GM23338 (cell line): Measurements from ENCODE around the gene KRT7. TPM values are rescaled to one million over a fixed set of nuclear protein-coding genes. Genes with fewer than 3 reads are reported as not detected.

Source experiments
- ATAC-seq: fragments of 200-7000 bp; cut with Tn5 transposase; 3 replicates; pipeline ENCODE4 v1.9.1; 2020
- DNase-seq: peaks from one replicate; pipeline ENCODE4 v3.0.0-alpha.2; 2015; ENCODE audit warnings: low spot score
- H2AFZ ChIP-seq: fragments of 200-600 bp; sonication (generic); 2 replicates; pipeline ENCODE4 v1.8.0; 2016; ENCODE audit warnings: antibody characterized with exemption, mild to moderate bottlenecking, moderate library complexity
- H3F3A ChIP-seq: fragments of 200-600 bp; sonication (generic); replicated peaks from 2 replicates; pipeline ENCODE4 v1.8.0; 2017; ENCODE audit warnings: antibody characterized with exemption, mixed run types, low read depth
- H3K27ac ChIP-seq: fragments of 200-600 bp; sonication (generic); 2 replicates; pipeline ENCODE4 v1.6.1; 2016; ENCODE audit warnings: low read depth
- H3K27me3 ChIP-seq: fragments of 200-600 bp; sonication (generic); 2 replicates; pipeline ENCODE4 v1.8.0; 2016; ENCODE audit warnings: mild to moderate bottlenecking, mixed run types, moderate library complexity; ENCODE audit not compliant: insufficient read depth
- H3K36me3 ChIP-seq: fragments of 200-600 bp; sonication (generic); 2 replicates; pipeline ENCODE4 v1.8.0; 2016; ENCODE audit warnings: mild to moderate bottlenecking; ENCODE audit not compliant: insufficient read depth
- H3K4me1 ChIP-seq: fragments of 200-600 bp; sonication (generic); 2 replicates; pipeline ENCODE4 v1.8.0; 2016; ENCODE audit warnings: mild to moderate bottlenecking, moderate library complexity; ENCODE audit not compliant: insufficient read depth
- H3K4me2 ChIP-seq: fragments of 200-600 bp; sonication (generic); 2 replicates; pipeline ENCODE4 v1.7.1; 2017; ENCODE audit warnings: mixed run types
- H3K4me3 ChIP-seq: fragments of 200-600 bp; sonication (generic); 2 replicates; pipeline ENCODE4 v1.6.1; 2016; ENCODE audit warnings: mixed run types
- H3K79me2 ChIP-seq: fragments of 200-600 bp; sonication (generic); replicated peaks from 2 replicates; pipeline ENCODE4 v1.8.0; 2017; ENCODE audit warnings: mild to moderate bottlenecking; ENCODE audit not compliant: insufficient read depth
- H3K9me2 ChIP-seq: fragments of 200-600 bp; sonication (generic); 2 replicates; pipeline ENCODE4 v1.8.0; 2017; ENCODE audit not compliant: insufficient read depth
- H4K20me1 ChIP-seq: fragments of 200-600 bp; sonication (generic); replicated peaks from 2 replicates; pipeline ENCODE4 v1.8.0; 2017; ENCODE audit warnings: mild to moderate bottlenecking; ENCODE audit not compliant: insufficient read depth
- H3K27ac Mint-ChIP-seq: 2 replicates; pipeline ENCODE4 v1.8.0; 2020; ENCODE audit warnings: inconsistent platforms, mild to moderate bottlenecking, moderate library complexity, mixed read lengths
- H3K27me3 Mint-ChIP-seq: 3 replicates; pipeline ENCODE4 v1.8.0; 2022; ENCODE audit warnings: low read depth, mild to moderate bottlenecking, moderate library complexity, mixed read lengths, inconsistent platforms; ENCODE audit not compliant: insufficient read depth, poor library complexity
- H3K36me3 Mint-ChIP-seq: 3 replicates; pipeline ENCODE4 v1.8.0; 2021; ENCODE audit warnings: low read depth, mild to moderate bottlenecking, inconsistent platforms, moderate library complexity, mixed read lengths
- H3K4me1 Mint-ChIP-seq: 3 replicates; pipeline ENCODE4 v1.8.0; 2020; ENCODE audit warnings: mild to moderate bottlenecking, inconsistent platforms, mixed read lengths
- H3K4me3 Mint-ChIP-seq: 3 replicates; pipeline ENCODE4 v1.8.0; 2021; ENCODE audit warnings: moderate library complexity, mild to moderate bottlenecking, inconsistent platforms, mixed read lengths
- H3K9me3 Mint-ChIP-seq: 3 replicates; pipeline ENCODE4 v1.8.0; 2020; ENCODE audit warnings: moderate library complexity, mild to moderate bottlenecking, inconsistent platforms, mixed read lengths
- CREB1 ChIP-seq: fragments of 250-450 bp; sonication (Bioruptor Pico); IDR thresholded peaks from 2 replicates; pipeline ENCODE4 v1.5.0; 2020; ENCODE audit warnings: low read depth, mild to moderate bottlenecking, moderate library complexity
- EZH2 ChIP-seq: fragments of 200-600 bp; sonication (generic); IDR thresholded peaks from one replicate; pipeline ENCODE4 v1.8.0; 2017; ENCODE audit warnings: antibody characterized with exemption, mild to moderate bottlenecking, low read depth; ENCODE audit not compliant: unreplicated experiment
- EZH2phosphoT487 ChIP-seq: fragments of 200-600 bp; sonication (generic); IDR thresholded peaks from one replicate; pipeline ENCODE4 v1.8.1; 2018; ENCODE audit warnings: antibody characterized with exemption; ENCODE audit not compliant: unreplicated experiment
- JUNB ChIP-seq: IDR thresholded peaks from one replicate; pipeline ENCODE4 v1.6.1; 2016; ENCODE audit warnings: antibody characterized with exemption; ENCODE audit not compliant: unreplicated experiment
- NANOG ChIP-seq: IDR thresholded peaks from 2 replicates; pipeline ENCODE4 v1.6.1; 2016; ENCODE audit warnings: antibody characterized with exemption, borderline replicate concordance
- POLR2AphosphoS5 ChIP-seq: IDR thresholded peaks from 2 replicates; pipeline ENCODE4 v1.6.1; 2016; ENCODE audit warnings: antibody characterized with exemption, low read depth
- REST ChIP-seq: IDR thresholded peaks from one replicate; pipeline ENCODE4 v1.6.1; 2018; ENCODE audit warnings: antibody characterized with exemption; ENCODE audit not compliant: unreplicated experiment
- ZNF114 ChIP-seq: fragments of 250-450 bp; sonication (Bioruptor Pico); IDR thresholded peaks from 2 replicates; pipeline ENCODE4 v1.5.0; 2020; ENCODE audit warnings: mild to moderate bottlenecking, moderate library complexity
- ZNF331 ChIP-seq: fragments of 250-450 bp; sonication (Bioruptor Pico); IDR thresholded peaks from 2 replicates; pipeline ENCODE4 v1.5.0; 2020; ENCODE audit warnings: low read depth, mild to moderate bottlenecking, moderate library complexity
- ZNF462 ChIP-seq: fragments of 250-450 bp; sonication (Bioruptor Pico); IDR thresholded peaks from 2 replicates; pipeline ENCODE4 v1.5.0; 2020; ENCODE audit warnings: mild to moderate bottlenecking, moderate library complexity
- polyA plus RNA-seq: library from polyadenylated mRNA; unstranded; fragments of >200 nt; fragmentation: Nextera tagmentation; extraction: Ambion mirVana; gene quantifications from 2 replicates; pipeline ENCODE4 v1.2.1, GENCODE V29; 2016
- total RNA-seq: library from RNA; depleted of rRNA; stranded (reverse); fragments of >200 nt; shearing (Covaris generic); gene quantifications from 2 replicates; pipeline ENCODE4 v1.2.3, GENCODE V29; 2014

Gene KRT7
- total and polyA plus RNA-seq, 2 experiments from 2014 or later: 6.5 to 9.4 TPM

- Histone ChIP-seq H3K4me2 (no peak within 1 kb of the TSS), H3K4me3 (no peak within 1 kb of the TSS), H3K79me2 (no peaks in the 10 kb centered on the region), H3K27ac (no peak within 1 kb of the TSS), H3K27me3 (peaks cover 11% of the 10 kb centered on the region), H4K20me1 (no peaks in the 10 kb centered on the region), H3K9me2 (0 out of 2 replicates have a peak, but pooled peaks cover 2% of the 10 kb centered on the region), H3F3A (no peaks in the 10 kb centered on the region), H3K4me1 (no peaks in the 10 kb centered on the region; the same call in 1 of the 2 replicates), H2AFZ (no peak within 1 kb of the TSS), H3K36me3 (no peaks in the 10 kb centered on the region)
- TF ChIP-seq NANOG (no peak), REST (no peak), CREB1 (CRISPR knock-in tag) (no peak), JUNB (no peak), ZNF114 (CRISPR knock-in tag) (no peak), EZH2 (no peak), POLR2AphosphoS5 (no peak)
- Mint-ChIP-seq H3K4me3 (no peak within 1 kb of the TSS), H3K27ac (no peak within 1 kb of the TSS), H3K4me1 (no peaks in the 10 kb centered on the region), H3K9me3 (no peaks in the 10 kb centered on the region), H3K36me3 (no peaks in the 10 kb centered on the region), H3K27me3 (peaks cover 9% of the 10 kb centered on the region)
- DNase-seq (no peak), ATAC-seq (no peak)
Measured at GRCh38 chr12:52274521-52275120, 41.6 kb downstream of the KRT7 start, which contains the start of gene KRT86. KRT86 (plus strand) TSS chr12:52274645; CDS start chr12:52301917, 27,272 bp downstream.

- no peak overlapping the region for H3K4me2 ChIP-seq
- H3K27ac Mint-ChIP-seq: no peak overlapping the region
- H3K9me2 ChIP-seq: 0 out of 2 replicates have a peak, but pooled peaks cover 3% of the 10 kb centered on the region
- no peaks in the 10 kb centered on the region for H3K79me2 ChIP-seq
- DNase-seq (no peak), ATAC-seq (no peak)
- no peaks in the 10 kb centered on the region for H3K36me3 ChIP-seq
- peaks cover 11% of the 10 kb centered on the region for H3K27me3 Mint-ChIP-seq
- no peaks in the 10 kb centered on the region for H3K4me1 Mint-ChIP-seq
- no peaks in the 10 kb centered on the region for H3K9me3 Mint-ChIP-seq
- peaks cover 11% of the 10 kb centered on the region for H3K27me3 ChIP-seq
- H3K4me1 ChIP-seq: no peaks in the 10 kb centered on the region; the same call in 1 of the 2 replicates
- H3K4me3 ChIP-seq: no peak overlapping the region
- H2AFZ ChIP-seq: no peak overlapping the region
- H3K36me3 Mint-ChIP-seq: no peaks in the 10 kb centered on the region
- H3F3A ChIP-seq: no peaks in the 10 kb centered on the region
- no peak overlapping the region for H3K4me3 Mint-ChIP-seq
- H4K20me1 ChIP-seq: no peaks in the 10 kb centered on the region
- no peak overlapping the region for H3K27ac ChIP-seq
- TF ChIP-seq JUNB (no peak), POLR2AphosphoS5 (no peak), ZNF331 (CRISPR knock-in tag) (no peak), EZH2phosphoT487 (no peak), ZNF462 (CRISPR knock-in tag) (no peak), NANOG (no peak), ZNF114 (CRISPR knock-in tag) (no peak), EZH2 (no peak)
Measured at GRCh38 chr12:52275686-52276085, 42.6 kb downstream of the KRT7 start.
